Muscle of back (tissue), 11 donors: ENCODE measurements around the gene PPFIBP1. TPM values are rescaled to one million over a fixed set of nuclear protein-coding genes. Genes with fewer than 3 reads are reported as not detected.
"Not testable (repeated sequence)": the region's sequence is repeated elsewhere in the genome, so short reads cannot be mapped to it uniquely, and the experiment has no call there.

Experiments used
- DNase-seq, 3 donors: peaks; one replicate each; pipeline versions ENCODE4 v3.0.0 to v3.0.0-alpha.2; 2013
- polyA plus RNA-seq, 10 donors: library from polyadenylated mRNA; unstranded; fragments of 120-200 nt; gene quantifications; one replicate each; pipeline ENCODE4 v1.2.1, GENCODE V29; 2013; ENCODE audit not compliant: insufficient read length in 10 of 10

The PPFIBP1 gene
- polyA plus RNA-seq, 10 donors, result 23.2 to 51.9 (median 35.8) TPM

DNA sequence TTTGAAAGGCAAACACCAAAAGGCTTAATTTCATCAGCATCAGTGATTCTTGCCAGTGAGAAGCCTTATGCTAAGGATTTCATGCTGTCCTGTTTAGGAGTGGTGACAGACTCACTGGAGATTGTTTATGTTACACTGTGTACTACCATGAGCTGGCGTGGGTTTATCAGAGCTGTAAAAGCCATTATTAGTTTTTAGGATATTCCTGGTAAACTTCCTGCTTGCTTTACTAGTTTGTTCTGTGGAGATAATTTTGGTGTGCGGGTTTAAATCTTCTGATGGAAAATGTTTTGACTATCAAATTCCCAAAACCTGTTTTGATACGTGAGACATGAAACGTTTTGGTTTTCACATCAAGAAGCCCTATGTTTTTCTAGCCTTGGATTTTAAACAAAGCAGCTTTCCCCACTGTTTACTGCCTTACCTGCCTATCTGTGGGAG lies 15.2 kb downstream of the PPFIBP1 start:
- DNase-seq, result no peak

- DNase-seq, result no peak
These were observed 17.2 kb downstream of the PPFIBP1 start for GRCh38 chr12:27541031-27541719.

GRCh38 chr12:27542628-27543027 lies 18.6 kb downstream of the PPFIBP1 start:
- DNase-seq, result peak in 1 of 3 donors; percentile 81

- DNase-seq, result not testable (repeated sequence)
These were observed 20.9 kb downstream of the PPFIBP1 start for GRCh38 chr12:27544858-27545257.

- DNase-seq, result no peak
These were observed 21.7 kb downstream of the PPFIBP1 start for GRCh38 chr12:27545665-27546064.

DNA sequence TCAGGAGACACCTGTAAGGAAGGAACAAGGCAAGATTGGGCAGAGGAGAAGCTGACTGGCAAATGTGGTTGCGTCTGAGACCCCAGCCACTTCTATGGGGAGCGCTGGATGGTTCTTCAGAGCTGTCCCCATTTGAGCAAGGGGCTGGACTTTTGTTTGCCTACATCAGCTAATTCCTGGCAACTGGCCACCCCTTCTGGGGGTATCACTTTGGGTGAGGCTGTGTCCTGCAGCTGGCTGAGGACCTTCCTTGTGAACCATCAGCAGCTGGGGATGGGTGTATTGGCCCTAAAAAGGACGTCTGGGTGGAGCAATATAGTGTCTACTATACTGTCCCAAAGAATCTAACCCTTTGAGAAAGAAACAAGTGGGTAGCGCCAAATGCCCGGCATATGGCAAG lies 23.6 kb downstream of the PPFIBP1 start:
- no peak for DNase-seq

GRCh38 chr12:27548301-27549199 lies 24.5 kb downstream of the PPFIBP1 start:
- no peak for DNase-seq

DNA sequence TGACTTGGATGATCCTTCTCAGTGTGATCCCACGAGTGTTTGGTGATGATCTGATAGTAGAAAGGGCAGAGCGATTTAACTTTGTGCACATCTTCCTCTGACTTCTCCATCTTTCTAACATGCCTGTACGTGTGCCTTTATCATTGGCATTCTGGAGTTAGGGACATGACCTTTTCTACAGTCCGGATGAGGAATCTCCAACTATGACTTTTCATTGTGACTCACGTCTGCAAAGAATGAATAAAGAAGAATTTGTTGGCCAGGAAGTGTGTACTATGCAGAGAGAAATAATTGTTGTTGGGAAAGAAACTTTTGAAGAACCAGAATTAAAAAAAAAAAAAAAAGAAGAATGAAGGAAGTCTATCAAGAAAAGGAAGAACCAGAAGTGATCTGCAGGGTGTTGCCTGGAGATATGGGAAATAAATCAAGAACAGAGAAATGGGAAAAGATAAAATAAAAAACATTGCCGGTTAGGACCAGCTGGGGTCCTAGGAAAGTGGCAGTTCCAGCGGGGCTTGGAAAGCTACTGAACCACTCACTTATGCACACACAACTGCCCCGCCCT lies 25.3 kb downstream of the PPFIBP1 start:
- peak in 1 of 3 donors; percentile 76 for DNase-seq

DNA sequence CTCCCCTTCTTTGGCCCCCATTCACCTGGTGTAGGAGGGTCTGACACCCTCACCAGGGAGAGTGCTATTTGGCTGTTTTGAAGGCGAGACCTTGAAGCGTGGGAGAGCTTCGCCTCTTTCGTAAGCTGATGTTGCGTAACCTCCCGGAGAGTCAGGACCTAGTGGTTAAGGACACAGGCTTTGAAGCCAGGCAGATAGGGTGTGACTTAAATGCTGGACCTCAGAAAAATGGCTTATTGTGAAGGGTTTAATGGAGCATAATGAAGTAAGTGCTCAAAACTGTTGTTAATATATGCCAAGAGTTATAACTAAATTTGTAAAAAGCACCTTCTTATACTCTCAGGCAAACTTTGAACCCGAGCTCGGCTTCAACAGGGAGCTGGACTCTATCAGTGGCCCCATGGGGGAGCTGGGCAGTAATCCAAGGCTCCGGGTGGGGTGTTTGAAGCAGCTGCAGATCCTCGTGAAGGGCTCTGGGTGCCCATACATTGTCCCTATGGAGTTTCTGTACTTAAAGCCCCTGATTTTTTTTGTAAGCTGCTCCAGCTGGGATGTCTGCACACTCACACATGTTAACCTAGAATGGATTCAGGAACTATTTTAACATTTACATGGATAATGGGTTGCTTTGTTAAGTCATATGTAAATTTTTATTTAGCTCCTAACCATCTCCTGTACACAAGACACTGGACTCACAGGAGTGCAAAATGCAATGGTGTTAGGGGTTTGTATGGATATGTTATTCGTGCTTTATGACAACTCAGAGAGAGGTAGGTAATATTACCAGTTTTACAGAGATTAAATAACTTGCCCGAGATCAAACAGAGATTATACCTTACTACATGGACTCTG lies 26.0 kb downstream of the PPFIBP1 start:
- peak; percentile 73 to 89 (median 81) for DNase-seq

- DNase-seq, result no peak
These were observed 26.6 kb downstream of the PPFIBP1 start for GRCh38 chr12:27550653-27550975.

DNA sequence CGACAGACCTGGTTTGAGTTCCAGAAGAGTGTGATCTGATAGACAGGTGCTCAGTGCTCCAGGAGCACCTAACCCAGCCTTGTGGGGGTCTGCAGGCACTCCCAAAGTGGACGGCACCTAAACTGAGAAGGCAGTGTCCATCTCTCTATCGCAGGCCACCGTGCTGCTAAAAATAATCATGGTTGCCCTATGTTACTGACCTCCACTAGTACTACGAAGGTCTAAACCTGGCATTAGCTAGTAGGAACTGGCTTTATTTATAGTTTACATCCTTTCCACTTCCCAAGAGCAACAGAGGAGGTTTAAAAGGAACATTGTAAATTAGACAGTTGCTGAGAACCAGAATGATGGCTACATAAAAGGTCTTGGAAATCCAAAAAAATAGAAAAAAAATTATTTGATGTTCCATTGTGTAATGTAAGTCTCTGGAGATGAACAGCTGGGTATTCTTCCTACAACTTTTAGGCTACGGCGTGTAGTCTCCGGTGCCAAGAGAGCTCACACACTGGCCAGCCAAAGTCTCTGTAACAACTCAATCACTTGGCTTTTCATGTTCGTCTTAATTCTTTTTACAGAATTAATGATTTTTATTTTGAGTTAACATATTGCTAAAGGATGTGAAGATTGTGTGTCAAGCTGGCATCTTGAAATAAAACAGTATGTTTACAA lies 27.3 kb downstream of the PPFIBP1 start:
- DNase-seq, result no peak

GRCh38 chr12:27552235-27552634 lies 28.2 kb downstream of the PPFIBP1 start:
- no peak for DNase-seq

DNA sequence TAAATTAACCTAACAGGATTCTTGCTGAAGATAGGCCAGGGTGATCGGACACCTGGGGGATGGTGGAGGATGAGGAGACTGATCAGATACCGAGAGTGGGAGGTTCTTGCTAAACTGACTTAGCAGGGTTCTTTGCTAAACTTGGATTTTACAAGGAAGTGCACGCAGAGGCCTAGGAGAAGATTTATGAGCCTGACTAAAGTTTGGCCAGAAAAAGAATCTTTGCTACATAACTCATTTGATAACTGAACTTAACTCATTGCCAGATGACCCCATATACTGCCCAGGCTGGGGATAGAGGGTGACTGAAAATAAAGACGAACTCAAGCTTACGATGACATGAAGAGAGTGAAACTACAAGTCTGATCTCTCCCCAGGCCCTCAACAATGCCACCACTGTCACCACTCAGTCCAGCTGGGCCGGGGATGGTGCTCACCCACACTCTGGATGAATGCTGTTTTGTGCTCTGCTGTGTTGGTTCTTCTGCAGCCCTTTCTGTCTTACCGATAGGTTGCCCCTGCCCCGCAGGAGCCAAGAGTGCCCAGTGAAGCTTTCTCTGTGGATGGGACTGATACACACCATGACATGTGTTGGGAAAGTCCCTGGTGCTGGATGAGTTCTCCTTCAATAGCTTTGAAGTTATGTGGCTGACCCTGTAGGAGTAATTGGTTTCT lies 29.0 kb downstream of the PPFIBP1 start:
- no peak for DNase-seq

DNA sequence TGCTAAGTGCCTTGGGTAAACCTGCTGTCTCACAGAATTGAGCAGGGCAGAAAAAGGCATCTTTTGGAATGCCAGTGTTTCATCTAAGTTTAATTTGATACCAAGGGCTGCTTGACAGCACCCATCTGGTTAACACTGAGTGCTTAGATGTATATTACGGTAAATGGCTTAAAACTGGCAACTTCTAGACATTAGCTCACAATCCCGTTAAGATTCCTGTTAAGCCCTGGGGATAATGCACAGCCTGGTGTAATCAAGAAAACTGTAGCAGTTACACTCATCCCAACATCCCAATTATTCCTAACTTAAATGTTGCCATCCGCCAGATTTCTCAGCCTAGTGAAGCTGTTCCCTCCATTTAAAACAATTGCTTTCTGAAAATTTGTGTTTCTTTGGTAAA lies 29.9 kb downstream of the PPFIBP1 start:
- DNase-seq, result no peak

- peak; percentile 80 to 96 (median 91) for DNase-seq
These were observed 30.6 kb downstream of the PPFIBP1 start for GRCh38 chr12:27554421-27555186.

- DNase-seq, result peak in 2 of 3 donors; percentile 51 to 76
These were observed 31.4 kb downstream of the PPFIBP1 start for GRCh38 chr12:27555361-27555760.

- peak in 2 of 3 donors; percentile 71 to 85 for DNase-seq
These were observed 32.1 kb downstream of the PPFIBP1 start for GRCh38 chr12:27555925-27556778.

- no peak for DNase-seq
These were observed 36.1 kb downstream of the PPFIBP1 start for GRCh38 chr12:27560126-27560525.
